HG03039 (cell line): ENCODE results near the gene CSK.

ENCODE experiments used
- ATAC-seq: cut with Tn5 transposase; IDR thresholded peaks from one replicate; pipeline ENCODE4 v1.9.1; 2021; ENCODE audit warnings: mild to moderate bottlenecking, moderate library complexity; ENCODE audit not compliant: unreplicated experiment

Gene CSK

DNA sequence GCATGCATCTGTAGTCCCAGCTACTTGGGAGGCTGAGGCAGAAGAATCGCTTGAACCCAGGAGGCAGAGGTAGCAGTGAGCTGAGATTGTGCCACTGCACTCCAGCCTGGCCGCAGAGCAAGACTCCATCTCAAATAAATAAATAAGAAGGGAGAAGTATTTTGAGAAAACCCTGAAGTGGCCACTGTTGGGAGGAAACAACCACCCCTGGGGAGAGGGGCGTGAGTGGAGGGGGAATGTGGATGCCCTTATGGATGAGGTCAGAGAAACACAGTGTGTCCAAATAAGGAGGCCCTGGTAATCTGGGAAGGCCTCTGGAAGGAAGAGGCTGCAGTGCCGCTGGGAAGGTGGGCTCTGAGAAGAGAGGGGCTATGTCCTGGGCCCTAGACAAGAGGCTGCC lies 40.4 kb downstream of the CSK start:
- ATAC-seq = no peak

DNA sequence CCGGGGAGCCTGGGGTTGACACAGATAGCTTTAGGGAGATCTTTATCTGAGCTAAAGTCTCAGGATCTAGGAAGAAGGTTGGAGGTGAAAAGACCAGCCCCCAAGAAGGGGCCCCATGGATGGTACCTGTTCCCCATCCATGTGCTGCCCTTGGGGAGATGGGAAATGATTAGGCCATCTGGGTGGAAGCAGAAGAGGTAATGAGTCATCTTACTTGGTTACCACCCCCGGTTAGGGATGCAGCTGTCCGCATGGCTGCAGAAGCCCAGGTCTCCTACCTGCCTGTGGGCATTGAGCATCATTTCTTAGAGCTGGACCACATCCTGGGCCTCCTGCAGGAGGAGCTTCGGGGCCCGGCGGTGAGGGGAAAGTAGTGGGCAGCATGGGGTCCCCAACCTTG lies 41.4 kb downstream of the CSK start:
- ATAC-seq = no peak

DNA sequence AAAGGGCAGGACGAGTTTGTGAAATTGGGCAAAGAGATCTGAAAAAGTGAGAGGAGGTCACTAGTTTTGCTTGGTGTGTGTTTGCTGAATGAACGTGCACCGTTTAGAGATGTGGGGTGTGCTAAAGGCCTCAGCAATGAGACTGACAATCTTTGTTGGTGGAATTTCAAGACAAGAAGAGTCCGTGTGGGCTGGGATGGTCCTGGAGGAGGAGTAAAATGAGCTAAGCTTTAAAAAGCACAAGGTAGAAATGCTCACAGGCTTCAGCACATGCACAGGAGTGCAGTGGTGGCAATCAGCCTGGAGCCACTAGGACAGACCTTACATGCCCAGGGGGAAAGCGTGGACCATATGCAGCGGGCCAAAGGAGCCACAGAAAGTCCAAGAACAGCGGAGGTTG lies 43.1 kb downstream of the CSK start:
- ATAC-seq = no peak

DNA sequence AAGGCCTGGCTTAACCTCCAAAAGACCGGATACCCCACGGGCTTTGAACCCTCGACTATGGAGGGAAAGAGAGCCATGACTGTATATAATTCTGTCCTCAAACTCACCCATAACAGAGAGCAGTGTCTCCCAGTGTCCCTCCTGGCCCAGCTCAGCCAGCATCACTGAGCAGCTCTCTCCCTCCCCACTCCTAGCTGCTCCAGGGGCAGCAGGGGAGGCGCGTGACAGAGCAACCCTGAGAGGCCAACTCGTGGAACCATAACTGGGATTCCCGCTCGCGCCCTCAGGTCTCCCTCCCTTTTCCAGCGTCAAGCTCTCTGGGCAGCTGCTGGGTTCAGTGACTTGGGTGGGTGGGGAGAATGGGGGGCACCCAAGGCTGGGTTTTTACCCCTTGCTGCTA lies 44.0 kb downstream of the CSK start:
- no peak for ATAC-seq

DNA sequence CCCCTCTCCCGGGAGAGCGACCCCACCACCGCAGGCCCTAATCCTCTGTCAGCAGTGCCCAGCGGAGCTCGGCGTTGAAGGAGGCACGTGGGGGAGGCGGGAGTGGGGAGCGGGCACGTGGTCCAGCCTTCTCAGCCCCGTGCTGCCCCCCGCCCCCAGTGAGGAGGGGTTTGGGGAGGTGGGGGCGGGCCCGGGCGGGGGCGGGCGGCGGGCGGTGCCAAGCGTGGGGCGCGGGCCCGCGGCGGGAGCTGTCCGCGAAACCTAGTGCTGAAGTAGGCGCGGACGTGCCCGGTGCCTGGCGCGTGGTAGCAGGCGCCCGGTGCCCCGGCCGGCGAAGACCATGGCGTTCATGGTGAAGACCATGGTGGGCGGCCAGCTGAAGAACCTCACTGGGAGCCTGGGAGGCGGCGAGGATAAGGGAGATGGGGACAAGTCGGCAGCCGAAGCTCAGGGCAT lies 44.5 kb downstream of the CSK start, which contains the start of gene CPLX3:
Gene CPLX3, plus strand, starts transcription at position 264 of the 456 bp plus-strand sequence. Its CDS starts 77 bp downstream, at position 341.
- no peak for ATAC-seq

DNA sequence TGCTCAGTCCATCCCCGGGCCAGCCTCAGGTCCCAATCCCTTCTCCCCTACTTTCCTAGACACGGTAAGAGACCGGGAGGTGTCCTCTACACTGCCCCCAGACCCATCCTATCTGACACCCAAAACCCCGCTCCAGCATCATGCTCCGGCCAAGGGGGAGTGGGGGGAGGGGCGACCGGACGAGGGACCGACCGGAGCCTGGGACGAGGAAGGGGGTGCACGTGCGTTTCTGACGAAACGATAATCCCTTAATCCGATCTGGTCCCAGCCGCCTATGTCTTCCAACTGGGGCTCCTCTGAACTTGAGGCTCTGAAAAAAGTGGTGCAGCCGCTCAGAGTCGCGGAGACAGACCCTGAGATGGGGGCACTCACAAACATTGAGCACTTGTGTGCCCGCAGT lies 45.0 kb downstream of the CSK start:
- ATAC-seq = no peak

DNA sequence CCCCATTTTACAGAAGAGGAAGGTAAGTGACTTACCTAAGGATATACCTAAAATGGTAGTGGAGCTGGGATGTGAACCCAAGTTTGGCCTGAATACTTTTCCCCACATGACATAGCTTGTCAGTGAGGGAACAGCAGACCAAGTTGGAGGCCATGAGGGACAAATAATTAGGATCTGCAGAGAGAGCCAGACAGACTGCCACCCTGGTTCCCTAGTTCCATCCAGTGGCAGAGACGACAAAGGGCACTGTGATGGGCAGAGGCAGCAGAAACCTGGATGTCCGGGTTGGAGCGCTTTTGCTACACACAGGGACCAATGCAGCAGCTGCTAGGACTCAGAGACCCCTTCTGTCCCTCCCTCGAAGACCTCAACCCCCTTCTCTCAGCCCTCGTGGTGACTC lies 45.7 kb downstream of the CSK start:
- no peak for ATAC-seq

DNA sequence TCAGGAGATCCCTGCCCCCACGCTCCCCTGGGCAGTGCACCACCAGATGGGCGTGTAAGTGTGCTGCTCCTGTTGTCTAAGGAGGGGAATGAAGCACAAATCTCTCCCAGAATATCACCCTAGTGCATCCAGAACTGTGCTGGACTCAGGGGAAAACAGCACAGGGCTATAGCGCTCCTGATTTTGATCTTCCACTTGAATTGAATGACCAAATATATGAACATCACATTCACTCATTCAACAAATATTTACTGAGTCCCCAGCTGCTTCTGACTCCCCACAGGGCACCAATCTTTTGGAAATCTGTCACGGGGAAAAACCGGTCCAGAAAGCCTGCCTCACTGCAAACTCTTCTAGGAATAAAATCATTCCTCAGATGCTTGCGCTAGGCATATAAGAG lies 47.0 kb downstream of the CSK start:
- no peak for ATAC-seq

DNA sequence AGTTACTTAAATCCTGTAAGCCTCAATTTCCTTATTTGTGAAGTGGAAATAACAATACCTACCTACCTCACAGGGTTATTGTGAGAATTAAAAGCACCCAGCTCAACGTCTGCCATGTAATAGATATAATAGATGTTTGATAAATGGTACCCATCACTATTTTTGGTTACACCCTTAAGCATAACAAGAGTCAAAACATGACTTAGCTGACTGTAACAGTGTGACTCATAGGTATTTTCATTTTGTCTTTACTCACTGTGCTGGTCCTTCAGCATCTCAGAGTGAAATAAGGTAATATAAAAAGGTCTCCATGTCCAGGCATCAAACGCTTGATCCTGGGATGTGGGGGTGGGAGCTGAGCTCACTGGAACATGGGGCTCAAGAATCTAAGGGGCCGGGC lies 47.6 kb downstream of the CSK start:
- no peak for ATAC-seq

DNA sequence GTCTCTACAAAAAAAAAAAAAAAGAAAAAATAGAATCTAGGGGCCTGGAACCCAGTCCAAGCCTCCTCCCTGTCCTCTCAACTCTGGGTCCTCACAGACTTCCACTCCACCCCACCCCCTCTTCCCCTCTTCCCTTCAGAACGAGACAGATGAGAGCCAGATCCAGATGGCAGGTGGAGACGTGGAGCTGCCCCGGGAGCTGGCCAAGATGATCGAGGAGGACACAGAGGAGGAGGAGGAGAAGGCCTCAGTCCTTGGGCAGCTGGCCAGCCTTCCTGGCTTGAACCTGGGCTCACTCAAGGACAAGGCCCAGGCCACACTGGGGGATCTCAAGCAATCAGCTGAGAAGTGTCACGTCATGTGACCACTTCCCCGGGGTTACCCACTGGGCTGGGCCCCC lies 48.1 kb downstream of the CSK start:
- no peak for ATAC-seq

DNA sequence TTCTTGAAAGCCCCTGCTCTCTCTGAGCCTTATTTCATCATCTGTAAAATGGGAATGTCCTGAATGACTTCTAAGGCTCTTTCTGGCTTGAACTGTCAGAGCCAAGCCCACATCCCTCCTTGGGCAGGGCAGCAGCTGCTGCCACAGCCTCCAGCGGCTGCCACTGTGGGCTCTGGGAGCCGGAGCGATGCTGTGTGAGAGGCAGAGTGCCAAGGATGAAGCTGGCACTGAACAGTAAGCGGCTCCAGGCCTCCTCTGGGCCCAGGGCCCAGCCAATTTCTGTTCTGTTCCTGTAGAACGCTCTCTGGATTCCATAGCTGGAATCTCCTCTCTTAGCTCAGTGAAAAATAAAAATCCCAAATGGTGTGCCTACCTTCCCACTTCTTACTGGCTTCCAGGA lies 49.0 kb downstream of the CSK start:
- ATAC-seq = no peak

DNA sequence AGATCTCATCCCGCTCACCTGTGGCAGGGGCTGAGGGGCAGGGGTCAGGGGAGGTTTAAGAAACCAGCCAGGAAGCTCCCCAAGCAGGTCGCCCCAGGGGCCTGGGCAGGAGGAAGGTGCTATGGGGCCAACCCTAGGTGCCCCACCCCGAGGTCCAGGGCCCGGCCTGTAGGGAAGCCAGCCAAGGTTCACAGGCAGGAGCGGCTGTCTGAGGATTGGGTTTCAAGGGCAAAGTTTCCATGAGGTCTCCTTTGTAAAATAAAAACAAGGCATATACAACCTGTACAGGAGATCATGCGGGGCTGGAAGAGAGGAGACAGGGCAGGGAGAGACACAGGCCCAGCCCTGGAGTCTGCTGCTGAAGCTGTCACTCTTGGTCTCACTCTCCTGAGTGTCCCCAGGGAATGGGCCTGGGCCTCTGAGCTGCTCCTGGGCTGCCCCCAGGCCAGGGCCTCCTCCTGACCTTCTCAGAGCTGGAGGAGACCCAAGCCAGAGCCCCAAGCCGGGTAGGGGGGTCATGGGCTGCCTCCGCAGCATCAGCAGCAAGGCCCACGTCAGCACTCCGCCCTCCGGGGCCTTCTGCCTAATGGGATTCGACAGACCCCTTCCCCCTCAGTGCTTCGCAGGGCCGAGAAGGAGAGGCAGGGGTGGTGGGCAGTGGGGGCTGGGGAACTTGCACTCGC lies 50.1 kb downstream of the CSK start:
- no peak for ATAC-seq

DNA sequence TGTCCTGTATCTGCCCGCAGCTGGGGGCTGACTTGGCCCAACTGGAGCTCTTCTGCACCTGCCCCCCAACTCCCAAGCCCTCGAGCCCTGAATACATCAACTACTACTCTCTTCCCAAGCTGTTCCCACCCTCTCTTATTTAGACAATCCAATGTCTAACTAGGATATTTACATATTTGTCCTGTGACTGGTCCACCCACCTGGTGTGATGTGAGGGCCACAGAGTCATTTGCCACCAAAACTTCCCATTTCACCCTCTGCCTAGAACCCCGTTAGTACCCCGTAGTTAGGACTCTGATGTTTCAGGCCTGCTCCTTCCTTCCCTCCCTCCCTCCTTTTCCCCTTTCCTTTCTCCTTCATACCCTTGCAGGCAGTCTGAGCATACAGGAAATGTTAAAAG lies 50.9 kb downstream of the CSK start:
- ATAC-seq = no peak

DNA sequence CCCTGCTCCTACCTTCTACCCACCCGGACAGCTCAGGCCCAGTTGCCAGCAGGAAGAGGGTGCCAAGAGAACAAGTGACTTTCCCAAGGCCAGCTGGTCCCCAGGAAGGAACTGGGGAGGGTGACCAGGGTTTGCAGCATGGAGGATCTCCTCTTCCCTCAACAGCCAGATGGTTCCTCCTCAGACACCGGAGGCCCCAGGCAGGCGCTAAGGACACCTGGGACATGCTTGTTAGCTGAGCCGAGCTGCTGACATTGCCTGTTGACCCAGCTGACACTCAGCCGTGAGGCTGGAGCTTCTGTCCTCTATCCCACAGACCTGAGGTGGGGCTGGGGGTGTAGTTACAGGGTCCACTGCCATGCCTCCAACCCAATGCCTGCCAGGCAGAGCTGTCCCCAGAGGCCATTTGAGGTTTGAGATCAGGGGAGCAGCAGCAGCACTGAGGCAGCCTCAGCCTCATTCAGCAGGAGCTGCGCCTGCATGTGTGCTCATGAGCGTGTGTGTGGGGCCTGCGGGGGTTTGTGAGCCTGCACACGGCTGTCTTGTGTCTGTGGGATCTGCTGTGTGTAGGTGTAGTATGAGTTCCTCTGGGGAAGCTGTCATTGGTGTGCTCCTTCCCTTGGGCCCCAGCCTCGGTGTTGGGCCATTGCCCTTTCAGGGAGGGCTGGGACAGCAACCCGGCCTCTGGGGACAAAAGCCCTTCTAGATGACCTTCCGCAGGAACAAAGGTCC lies 51.7 kb downstream of the CSK start:
- ATAC-seq = no peak

DNA sequence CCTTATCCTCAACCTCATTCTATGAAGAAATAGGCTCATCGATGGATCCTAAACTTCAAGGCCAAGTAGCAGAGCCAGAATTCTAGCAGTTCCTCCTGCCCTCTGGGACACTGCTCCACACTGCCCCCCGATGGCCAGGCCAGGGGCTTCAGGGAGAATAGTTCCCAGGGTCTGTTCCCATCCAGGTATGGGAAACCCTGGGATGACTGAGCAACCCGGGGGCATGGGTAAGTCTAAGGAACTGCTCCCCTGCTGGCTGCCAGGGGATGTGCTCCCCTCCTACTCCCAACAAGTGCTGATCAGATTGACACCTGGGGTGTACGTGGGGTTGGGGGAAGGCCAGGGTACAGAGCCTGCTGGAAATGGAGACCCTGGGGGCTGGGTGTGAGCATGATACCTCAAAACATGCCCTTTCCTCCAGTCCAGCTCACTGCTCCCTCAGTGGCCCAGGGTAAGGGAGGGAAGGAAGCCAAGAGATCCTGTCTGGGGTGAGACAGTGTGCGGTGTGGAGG lies 53.5 kb downstream of the CSK start:
- ATAC-seq = no peak

DNA sequence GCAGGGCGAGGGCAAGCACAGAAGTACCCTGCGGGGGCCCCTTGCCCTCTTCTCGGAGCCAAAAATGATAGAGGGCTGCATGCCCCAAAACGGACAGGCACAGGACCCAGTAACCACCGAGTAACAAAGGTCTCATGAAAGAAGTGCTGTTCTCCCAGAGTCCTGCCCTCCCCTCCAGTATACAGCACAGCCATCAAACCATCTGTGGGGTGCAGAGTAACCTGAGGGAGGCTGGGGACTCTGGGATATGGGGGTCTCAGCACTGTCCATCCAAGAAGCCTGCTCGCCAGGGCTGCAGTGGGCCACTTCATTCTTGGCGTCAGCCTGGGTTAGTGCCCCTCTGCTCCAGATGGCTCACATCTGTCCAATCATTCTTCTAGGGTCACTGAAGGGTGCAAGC lies 55.0 kb downstream of the CSK start:
- no peak for ATAC-seq

DNA sequence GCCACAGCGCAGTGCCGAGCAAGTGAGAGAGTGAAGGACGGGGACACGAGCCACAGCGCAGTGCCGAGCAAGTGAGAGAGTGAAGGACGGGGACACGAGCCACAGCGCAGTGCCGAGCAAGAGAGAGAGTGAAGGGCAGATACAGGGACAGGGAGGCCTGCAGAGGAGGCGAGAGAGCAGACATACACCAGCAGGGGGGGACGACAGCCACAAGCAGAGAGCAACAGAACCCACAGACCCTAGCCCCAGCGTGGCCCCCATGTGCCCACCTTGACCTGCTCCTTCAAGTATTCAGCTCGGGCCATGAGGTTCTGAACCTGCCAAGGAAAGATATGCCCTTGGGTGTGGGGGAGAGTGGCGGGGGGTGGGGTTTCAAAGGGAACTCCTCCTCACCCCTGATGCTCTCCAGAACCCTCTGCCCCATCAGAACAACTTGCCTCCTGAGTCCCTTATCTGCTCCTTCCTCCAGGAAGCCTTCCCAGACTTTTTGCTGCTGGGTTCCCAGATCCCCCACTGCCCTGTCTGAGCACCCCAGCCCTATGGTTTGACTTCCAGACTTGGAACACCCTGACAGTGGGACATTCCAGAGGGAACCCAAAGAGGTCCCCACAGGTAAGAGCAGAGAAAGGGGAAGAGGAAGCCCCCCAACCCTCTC lies 55.7 kb downstream of the CSK start:
- ATAC-seq = no peak

DNA sequence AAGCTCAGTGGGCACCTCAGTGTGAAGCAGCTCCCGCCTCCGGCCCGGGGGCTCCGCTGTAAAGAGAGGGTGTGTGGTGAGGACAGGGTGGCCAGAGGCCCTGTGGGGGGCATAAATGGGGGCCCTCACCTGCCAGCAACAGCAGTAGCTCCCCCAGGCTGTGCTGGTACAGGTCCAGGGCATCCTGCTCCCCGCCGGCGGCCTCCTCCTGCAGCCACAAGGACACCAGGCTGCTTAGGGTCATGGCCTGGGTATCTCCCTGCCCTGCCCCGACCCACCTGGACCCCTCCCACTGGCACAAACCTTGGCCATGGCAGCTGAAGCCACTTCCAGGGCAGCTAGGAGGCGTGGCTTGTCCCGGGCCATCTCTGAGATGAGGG lies 56.2 kb downstream of the CSK start:
- no peak for ATAC-seq

DNA sequence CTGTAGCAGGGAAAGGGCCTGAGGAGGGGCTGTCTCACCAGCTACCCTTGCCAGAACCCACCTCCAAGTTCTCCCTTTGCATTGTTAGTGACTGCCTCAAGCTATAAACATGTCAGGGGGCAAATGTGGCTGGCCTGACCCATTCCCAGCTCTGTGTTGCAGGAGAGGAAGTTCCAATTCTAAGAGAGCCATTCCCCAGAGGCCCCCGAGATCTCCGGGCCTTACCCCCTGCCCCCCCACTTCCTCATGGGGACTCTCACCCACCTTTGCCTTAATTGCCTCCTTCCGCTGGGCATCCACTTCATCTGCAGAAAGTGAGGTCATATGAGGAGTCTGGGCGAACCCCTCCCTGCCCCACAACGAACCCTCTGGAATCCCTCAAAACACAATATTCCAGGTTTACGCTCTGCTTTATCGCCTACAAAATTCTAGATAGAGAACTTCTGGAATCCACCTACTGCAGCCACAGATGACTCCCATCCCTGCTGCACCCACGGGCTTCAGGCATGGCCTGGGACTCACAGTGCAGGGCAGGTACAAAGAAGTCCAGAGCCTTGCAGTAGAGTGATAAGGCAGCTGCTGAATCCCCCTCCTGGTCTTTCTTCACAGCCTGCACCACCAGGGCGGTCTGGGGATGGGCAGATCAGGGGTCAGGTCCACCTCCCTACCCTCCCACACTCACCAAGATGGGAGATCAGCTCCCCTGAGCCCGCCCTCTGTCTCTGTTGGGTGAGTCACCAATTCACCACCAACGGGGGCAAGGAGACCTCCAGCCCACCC lies 57.1 kb downstream of the CSK start:
- no peak for ATAC-seq

DNA sequence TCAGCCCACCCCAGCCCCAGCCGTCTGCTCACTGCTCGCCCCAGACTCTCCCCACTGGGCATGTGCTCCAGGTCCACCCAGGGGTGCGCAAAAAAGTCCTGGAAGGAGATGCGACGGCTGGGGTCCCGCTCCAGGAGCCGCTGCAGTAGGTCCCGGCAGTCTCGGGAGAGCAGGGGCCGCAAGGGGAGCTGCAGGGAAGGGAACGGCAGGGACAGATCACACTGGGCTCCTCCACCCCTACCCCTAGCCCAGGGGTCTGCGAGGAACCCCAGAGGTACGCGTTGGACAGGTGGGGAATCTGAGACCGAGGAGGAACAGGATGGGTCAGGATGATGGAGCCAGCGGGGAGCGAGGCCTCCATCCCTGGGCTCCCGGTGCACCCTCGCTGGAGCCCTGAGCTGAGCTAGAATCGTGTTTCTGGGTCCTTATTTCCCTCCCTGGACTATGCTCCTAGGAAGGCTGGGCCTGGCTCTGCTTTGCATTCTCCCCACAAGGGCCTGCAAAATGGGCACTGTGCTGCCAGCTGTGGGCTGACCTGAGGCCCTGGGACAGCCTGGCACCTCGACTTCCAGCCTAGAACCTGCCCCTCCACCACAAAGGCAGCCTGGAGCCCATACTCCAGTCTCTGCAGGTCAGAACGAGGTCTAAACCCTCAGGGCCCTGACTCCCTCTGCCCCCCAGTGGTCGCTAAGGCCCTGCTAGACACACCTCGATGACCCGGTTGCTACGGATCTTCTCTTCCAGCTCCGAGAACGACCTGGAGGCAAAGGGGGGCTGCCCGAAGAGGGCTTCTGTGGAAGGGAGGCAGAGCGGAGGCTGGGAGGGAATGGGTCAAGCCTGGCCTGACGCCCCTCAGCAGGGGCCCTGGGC lies 57.9 kb downstream of the CSK start:
- no peak for ATAC-seq
